Epithelial cell of prostate (primary cell): ENCODE results near the gene UTRN.

Source experiments
- DNase-seq: peaks from one replicate; pipeline ENCODE4 v3.0.0-alpha.2; 2011; ENCODE audit warnings: low read depth, low spot score
- H3K27ac ChIP-seq: fragments of 450-650 bp; 2 replicates; pipeline ENCODE4 v1.5.1; 2017; ENCODE audit warnings: mild to moderate bottlenecking

The UTRN gene

DNA sequence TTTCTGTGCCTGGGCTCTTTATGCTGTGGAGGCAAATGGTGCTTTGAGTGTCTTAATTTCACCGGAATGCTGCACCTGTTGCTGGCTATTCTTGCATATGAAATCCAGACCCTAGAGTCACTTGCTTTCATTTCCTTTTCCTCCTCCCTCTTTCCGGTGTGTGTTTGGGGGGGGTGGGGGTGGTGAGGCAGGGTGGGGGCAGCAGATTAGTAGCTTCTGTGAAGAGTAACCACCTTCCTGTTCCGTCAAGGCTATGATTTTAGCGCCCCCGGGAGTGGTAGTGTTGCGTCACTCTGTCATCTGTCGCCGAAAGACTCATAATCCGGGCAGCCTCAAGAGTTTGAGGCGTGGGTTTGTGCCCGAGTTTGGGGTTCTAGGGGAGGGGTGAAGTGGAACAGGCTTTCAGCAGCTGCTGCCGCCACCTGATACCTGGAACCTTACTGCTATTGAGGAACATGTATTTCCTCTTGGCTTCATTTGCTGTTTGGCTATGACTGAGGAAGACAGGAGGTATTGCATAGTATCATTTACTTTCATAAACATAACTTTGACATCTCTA, 49.1 kb downstream of the UTRN start:
- H3K27ac ChIP-seq, result no peak overlapping the region
- DNase-seq, result no peak
